IMR-90 (cell line): ENCODE measurements around the gene GLRX3. TPM values are rescaled to one million over a fixed set of nuclear protein-coding genes. Genes with fewer than 3 reads are reported as not detected.

ENCODE experiments used
- ATAC-seq: fragments of 200-7000 bp; cut with Tn5 transposase; 2 replicates; pipeline ENCODE4 v1.9.1; 2020; ENCODE audit warnings: low read depth, mild to moderate bottlenecking, moderate library complexity
- BruUV-seq: library from RNA; stranded (reverse); fragments of 400-500 nt; replicated peaks from 2 replicates; lab custom pipeline; 2021; lab: Mats Ljungman, UMichigan
- CTCF ChIA-PET: fragments of 300-600 bp; formaldehyde crosslinking; extraction: SDS; loops from one replicate; lab custom pipeline; 2021; ENCODE audit warnings: antibody characterized with exemption; lab: Yijun Ruan, JAX
- POLR2A ChIA-PET: fragments of 300-600 bp; sonication (Branson Sonifier 250); formaldehyde crosslinking; loops from one replicate; lab custom pipeline; 2022; ENCODE audit warnings: antibody characterized with exemption; ENCODE audit not compliant: unreplicated experiment; lab: Charles Lee
- DNase-seq: peaks from one replicate; pipeline ENCODE4 v3.0.0; 2013
- H2AFZ ChIP-seq: replicated peaks from 2 replicates; pipeline ENCODE3; 2013; ENCODE audit warnings: low read length, mild to moderate bottlenecking; ENCODE audit not compliant: poor library complexity
- H2AK5ac ChIP-seq: 2 replicates; pipeline ENCODE4 v1.6.1; 2013; ENCODE audit warnings: low read depth, low read length, inconsistent platforms
- H2AK9ac ChIP-seq: replicated peaks from 2 replicates; pipeline ENCODE3; 2013; ENCODE audit warnings: mild to moderate bottlenecking, low read depth, low read length, moderate library complexity; ENCODE audit not compliant: poor library complexity
- H2BK120ac ChIP-seq: 2 replicates; pipeline ENCODE4 v1.6.1; 2013; ENCODE audit warnings: low read depth, low read length, inconsistent platforms
- H2BK15ac ChIP-seq: 3 replicates; pipeline ENCODE4 v1.6.1; 2013; ENCODE audit warnings: low read depth, low read length, inconsistent platforms
- H2BK20ac ChIP-seq: 2 replicates; pipeline ENCODE4 v1.6.1; 2013; ENCODE audit warnings: low read depth, mild to moderate bottlenecking, inconsistent platforms, low read length, moderate library complexity
- H2BK5ac ChIP-seq: 2 replicates; pipeline ENCODE4 v1.6.1; 2013; ENCODE audit warnings: mild to moderate bottlenecking, low read depth, low read length, inconsistent platforms; ENCODE audit not compliant: poor library complexity, severe bottlenecking
- H3K14ac ChIP-seq: replicated peaks from 2 replicates; pipeline ENCODE4 v1.6.1; 2013; ENCODE audit warnings: low read depth, low read length, inconsistent platforms
- H3K18ac ChIP-seq: 2 replicates; pipeline ENCODE4 v1.6.1; 2013; ENCODE audit warnings: low read depth, low read length, control low read depth
- H3K23ac ChIP-seq: 2 replicates; pipeline ENCODE4 v1.6.1; 2013; ENCODE audit warnings: low read depth, low read length, inconsistent platforms
- H3K27ac ChIP-seq: 2 replicates; pipeline ENCODE4 v1.5.1; 2013; ENCODE audit warnings: mild to moderate bottlenecking, control low read depth, low read length; ENCODE audit not compliant: insufficient read depth
- H3K27me3 ChIP-seq: 2 replicates; pipeline ENCODE4 v1.6.1; 2013; ENCODE audit warnings: low read length; ENCODE audit not compliant: control insufficient read depth, insufficient read depth
- H3K36me3 ChIP-seq: 2 replicates; pipeline ENCODE4 v1.6.1; 2013; ENCODE audit warnings: low read length, mixed read lengths; ENCODE audit not compliant: control insufficient read depth, insufficient read depth
- H3K4ac ChIP-seq: 2 replicates; pipeline ENCODE4 v1.6.1; 2013; ENCODE audit warnings: low read depth, low read length, inconsistent platforms
- H3K4me1 ChIP-seq: 2 replicates; pipeline ENCODE4 v1.6.1; 2013; ENCODE audit warnings: low read length, mixed read lengths; ENCODE audit not compliant: control insufficient read depth, insufficient read depth
- H3K4me2 ChIP-seq: 2 replicates; pipeline ENCODE4 v1.6.1; 2013; ENCODE audit warnings: low read depth, mild to moderate bottlenecking, control low read depth, low read length, moderate library complexity
- H3K4me3 ChIP-seq: 2 replicates; pipeline ENCODE4 v1.5.1; 2013; ENCODE audit warnings: low read depth, mild to moderate bottlenecking, control low read depth, low read length, moderate library complexity; ENCODE audit not compliant: insufficient read depth
- H3K56ac ChIP-seq: 2 replicates; pipeline ENCODE4 v1.6.1; 2013; ENCODE audit warnings: low read length, inconsistent platforms; ENCODE audit not compliant: insufficient read depth; ENCODE audit errors: extremely low read depth
- H3K79me1 ChIP-seq, 2 experiments: 2 replicates each; pipeline ENCODE4 v1.6.1; 2013; ENCODE audit warnings: low read length in 2 of 2, inconsistent platforms in 1 of 2, low read depth in 1 of 2
- H3K9ac ChIP-seq: 2 replicates; pipeline ENCODE4 v1.6.1; 2013; ENCODE audit warnings: low read depth, low read length, control low read depth
- H3K9me1 ChIP-seq: 2 replicates; pipeline ENCODE4 v1.6.1; 2013; ENCODE audit warnings: low read length, inconsistent platforms; ENCODE audit not compliant: insufficient read depth
- H3K9me3 ChIP-seq: 2 replicates; pipeline ENCODE4 v1.6.1; 2013; ENCODE audit warnings: low read length; ENCODE audit not compliant: control insufficient read depth, insufficient read depth
- H4K20me1 ChIP-seq: 2 replicates; pipeline ENCODE4 v1.6.1; 2013; ENCODE audit warnings: low read length, inconsistent platforms; ENCODE audit not compliant: insufficient read depth
- H4K5ac ChIP-seq: 2 replicates; pipeline ENCODE4 v1.6.1; 2013; ENCODE audit warnings: mild to moderate bottlenecking, low read depth, low read length, control low read depth
- H4K8ac ChIP-seq, 2 experiments: 2 replicates each; pipeline ENCODE4 v1.6.1; 2013; ENCODE audit warnings: low read depth in 2 of 2, low read length in 2 of 2, control low read depth in 1 of 2, inconsistent platforms in 1 of 2
- H4K91ac ChIP-seq: 2 replicates; pipeline ENCODE4 v1.6.1; 2013; ENCODE audit warnings: low read depth, low read length, inconsistent platforms; ENCODE audit not compliant: insufficient read depth
- BHLHE40 ChIP-seq: fragments of 150-350 bp; IDR thresholded peaks from 2 replicates; pipeline ENCODE4 v1.6.1; 2016; ENCODE audit warnings: mild to moderate bottlenecking, low read depth, low read length
- CEBPB ChIP-seq: IDR thresholded peaks from 2 replicates; pipeline ENCODE4 v1.6.1; 2012; ENCODE audit warnings: low read depth, low read length, improper control_type of control experiment
- CHD1 ChIP-seq: IDR thresholded peaks from 2 replicates; pipeline ENCODE4 v1.6.1; 2012; ENCODE audit warnings: low read depth, low read length, improper control_type of control experiment
- FOS ChIP-seq: fragments of 150-350 bp; IDR thresholded peaks from 2 replicates; pipeline ENCODE4 v1.6.1; 2016; ENCODE audit warnings: low read depth, low read length
- MAFK ChIP-seq: IDR thresholded peaks from 2 replicates; pipeline ENCODE4 v1.6.1; 2012; ENCODE audit warnings: low read depth, low read length, improper control_type of control experiment
- MAZ ChIP-seq: IDR thresholded peaks from 2 replicates; pipeline ENCODE4 v1.6.1; 2012; ENCODE audit warnings: low read depth, mild to moderate bottlenecking, low read length, improper control_type of control experiment, moderate library complexity, borderline replicate concordance
- MXI1 ChIP-seq: IDR thresholded peaks from 2 replicates; pipeline ENCODE4 v1.6.1; 2012; ENCODE audit warnings: low read depth, mild to moderate bottlenecking, low read length, moderate library complexity, borderline replicate concordance
- NFE2L2 ChIP-seq: fragments of 150-350 bp; IDR thresholded peaks from 2 replicates; pipeline ENCODE4 v1.6.1; 2016; ENCODE audit warnings: low read depth, mild to moderate bottlenecking, low read length
- POLR2A ChIP-seq: IDR thresholded peaks from 2 replicates; pipeline ENCODE4 v1.6.1; 2012; ENCODE audit warnings: mild to moderate bottlenecking, low read depth, low read length
- RAD21 ChIP-seq: IDR thresholded peaks from 2 replicates; pipeline ENCODE4 v1.6.1; 2012; ENCODE audit warnings: low read length, improper control_type of control experiment
- RCOR1 ChIP-seq: IDR thresholded peaks from 2 replicates; pipeline ENCODE4 v1.6.1; 2012; ENCODE audit warnings: mild to moderate bottlenecking, low read length, improper control_type of control experiment; ENCODE audit not compliant: insufficient replicate concordance
- RFX5 ChIP-seq: IDR thresholded peaks from 2 replicates; pipeline ENCODE4 v1.8.0; 2012; ENCODE audit warnings: low read depth, mild to moderate bottlenecking, low read length, moderate library complexity
- SMC3 ChIP-seq: fragments of 150-350 bp; IDR thresholded peaks from 2 replicates; pipeline ENCODE4 v1.6.1; 2016; ENCODE audit warnings: low read depth, mild to moderate bottlenecking, antibody characterized with exemption, low read length, moderate library complexity
- WGBS, 2 experiments: methylation state at CpG; one replicate each; pipeline versions ENCODE4 v1.1.5 to v1.1.7; 2013; ENCODE audit warnings: missing lambda C conversion rate in 2 of 2; ENCODE audit not compliant: insufficient read length in 1 of 2; ENCODE audit errors: extremely low coverage in 2 of 2; 5-methylcytosine and 5-hydroxymethylcytosine counted together
- dilution Hi-C: fragments of 300-500 bp; cut with HindIII; formaldehyde crosslinking; loops from one replicate; pipeline ENCODE4 v1.14.3; 2018; ENCODE audit warnings: low sequenced_read_pairs; ENCODE audit not compliant: unreplicated experiment
- in situ Hi-C: fragments of 300-500 bp; cut with MboI; formaldehyde crosslinking; loops from 3 replicates; pipeline ENCODE4 v1.14.3; 2019; ENCODE audit warnings: low sequenced_read_pairs, inconsistent platforms, mixed read lengths
- intact Hi-C: fragments of 100-400 bp; cut with micrococcal nuclease; formaldehyde crosslinking; loops from 2 replicates; pipeline ENCODE4 v1.10.0; 2022
- polyA plus RNA-seq, 3 experiments: library from polyadenylated mRNA; depleted of rRNA; stranded (reverse); fragments of >200 nt; gene quantifications; 2 replicates each; pipeline ENCODE4 v1.2.3, GENCODE V29; 2012; ENCODE audit warnings: low replicate concordance in 1 of 3
- total RNA-seq: library from RNA; depleted of rRNA; stranded (reverse); fragments of >200 nt; gene quantifications from 2 replicates; pipeline ENCODE4 v1.2.3, GENCODE V29; 2012
- TF ChIP-seq, protein P1 (sequence below): fragments of 150-350 bp; IDR thresholded peaks from 2 replicates; pipeline ENCODE4 v1.6.1; 2016; ENCODE audit warnings: low read depth, mild to moderate bottlenecking, low read length, moderate library complexity, borderline replicate concordance
- TF ChIP-seq, protein P2 (sequence below): fragments of 150-350 bp; IDR thresholded peaks from 2 replicates; pipeline ENCODE4 v1.6.1; 2017; ENCODE audit warnings: mild to moderate bottlenecking, antibody characterized with exemption, low read length, low read depth
- TF ChIP-seq, protein P3 (sequence below): conservative IDR thresholded peaks from 2 replicates; pipeline ENCODE4 v1.5.1; 2012; ENCODE audit warnings: mild to moderate bottlenecking, low read depth, low read length, improper control_type of control experiment

GLRX3 gene
- total and polyA plus RNA-seq, 2 of the 4 experiments (the other 2 are of a cell fraction): 78.7 to 81.7 TPM

DNA sequence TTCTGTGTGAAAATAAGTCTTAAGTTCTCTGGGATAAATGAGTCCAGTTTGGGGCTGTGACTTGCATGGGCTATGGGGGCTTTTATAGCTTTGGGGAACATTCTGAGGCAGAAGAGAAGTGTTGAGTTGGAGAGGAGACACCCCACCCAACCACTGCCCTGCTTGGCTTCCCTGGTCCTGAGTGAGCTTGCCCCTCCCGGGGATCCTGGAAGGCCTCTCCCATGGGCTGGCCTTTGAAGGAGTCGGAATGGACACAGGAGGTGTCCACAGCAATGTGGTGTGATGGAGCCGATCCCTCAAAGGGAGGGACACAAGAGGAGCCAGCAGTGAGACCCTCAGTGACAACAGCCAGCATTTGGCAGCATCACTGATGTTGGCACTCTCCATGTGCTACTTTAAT lies 89.8 kb downstream of the GLRX3 start:
- Histone ChIP-seq H3K27ac (no peak overlapping the region), H4K5ac (no peak overlapping the region), H3K14ac (no peak overlapping the region), H2BK120ac (no peak overlapping the region), H2BK15ac (no peak overlapping the region), H3K56ac (no peak overlapping the region), H3K36me3 (no peaks in the 10 kb centered on the region), H3K9ac (no peak overlapping the region), H2BK20ac (no peak overlapping the region), H2BK5ac (no peak overlapping the region), H4K91ac (no peak overlapping the region), H4K8ac (no peak overlapping the region), H3K79me1 (no peaks in the 10 kb centered on the region), H3K9me1 (no peaks in the 10 kb centered on the region), H3K4me3 (no peak overlapping the region), H2AK5ac (no peak overlapping the region), H3K4me2 (no peak overlapping the region), H3K27me3 (no peaks in the 10 kb centered on the region), H3K4me1 (no peaks in the 10 kb centered on the region), H2AFZ (no peak overlapping the region), H3K9me3 (peaks cover 31% of the 10 kb centered on the region), H3K4ac (no peak overlapping the region), H3K23ac (no peak overlapping the region), H3K18ac (no peak overlapping the region), H4K20me1 (no peaks in the 10 kb centered on the region), H2AK9ac (no peak overlapping the region)
- ATAC-seq (no peak), DNase-seq (no peak)
- CTCF ChIA-PET: no interaction called here
- no TSS peak for BruUV-seq
- intact Hi-C loops (no loop called here), in situ Hi-C loops (no loop called here), dilution Hi-C loops (no loop called here)
- WGBS, 2 experiments: 20% methylated on average over 1 of the region's 3 CpGs; no CpG with 5 or more reads in 1 of the 2 experiments
- TF ChIP-seq RAD21: no peak
- no peak for TF ChIP-seq SMC3
- no peak for TF ChIP-seq FOS
- TF ChIP-seq, protein P1, sequence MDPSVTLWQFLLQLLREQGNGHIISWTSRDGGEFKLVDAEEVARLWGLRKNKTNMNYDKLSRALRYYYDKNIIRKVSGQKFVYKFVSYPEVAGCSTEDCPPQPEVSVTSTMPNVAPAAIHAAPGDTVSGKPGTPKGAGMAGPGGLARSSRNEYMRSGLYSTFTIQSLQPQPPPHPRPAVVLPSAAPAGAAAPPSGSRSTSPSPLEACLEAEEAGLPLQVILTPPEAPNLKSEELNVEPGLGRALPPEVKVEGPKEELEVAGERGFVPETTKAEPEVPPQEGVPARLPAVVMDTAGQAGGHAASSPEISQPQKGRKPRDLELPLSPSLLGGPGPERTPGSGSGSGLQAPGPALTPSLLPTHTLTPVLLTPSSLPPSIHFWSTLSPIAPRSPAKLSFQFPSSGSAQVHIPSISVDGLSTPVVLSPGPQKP: no peak
- TF ChIP-seq MXI1: no peak
- no peak for TF ChIP-seq RCOR1
- no peak for TF ChIP-seq RFX5
- no peak for TF ChIP-seq MAZ
- no peak for TF ChIP-seq CHD1
- TF ChIP-seq, protein P2, sequence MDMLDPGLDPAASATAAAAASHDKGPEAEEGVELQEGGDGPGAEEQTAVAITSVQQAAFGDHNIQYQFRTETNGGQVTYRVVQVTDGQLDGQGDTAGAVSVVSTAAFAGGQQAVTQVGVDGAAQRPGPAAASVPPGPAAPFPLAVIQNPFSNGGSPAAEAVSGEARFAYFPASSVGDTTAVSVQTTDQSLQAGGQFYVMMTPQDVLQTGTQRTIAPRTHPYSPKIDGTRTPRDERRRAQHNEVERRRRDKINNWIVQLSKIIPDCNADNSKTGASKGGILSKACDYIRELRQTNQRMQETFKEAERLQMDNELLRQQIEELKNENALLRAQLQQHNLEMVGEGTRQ: no peak
- no peak for TF ChIP-seq MAFK
- no peak for TF ChIP-seq CEBPB
- TF ChIP-seq, protein P3, sequence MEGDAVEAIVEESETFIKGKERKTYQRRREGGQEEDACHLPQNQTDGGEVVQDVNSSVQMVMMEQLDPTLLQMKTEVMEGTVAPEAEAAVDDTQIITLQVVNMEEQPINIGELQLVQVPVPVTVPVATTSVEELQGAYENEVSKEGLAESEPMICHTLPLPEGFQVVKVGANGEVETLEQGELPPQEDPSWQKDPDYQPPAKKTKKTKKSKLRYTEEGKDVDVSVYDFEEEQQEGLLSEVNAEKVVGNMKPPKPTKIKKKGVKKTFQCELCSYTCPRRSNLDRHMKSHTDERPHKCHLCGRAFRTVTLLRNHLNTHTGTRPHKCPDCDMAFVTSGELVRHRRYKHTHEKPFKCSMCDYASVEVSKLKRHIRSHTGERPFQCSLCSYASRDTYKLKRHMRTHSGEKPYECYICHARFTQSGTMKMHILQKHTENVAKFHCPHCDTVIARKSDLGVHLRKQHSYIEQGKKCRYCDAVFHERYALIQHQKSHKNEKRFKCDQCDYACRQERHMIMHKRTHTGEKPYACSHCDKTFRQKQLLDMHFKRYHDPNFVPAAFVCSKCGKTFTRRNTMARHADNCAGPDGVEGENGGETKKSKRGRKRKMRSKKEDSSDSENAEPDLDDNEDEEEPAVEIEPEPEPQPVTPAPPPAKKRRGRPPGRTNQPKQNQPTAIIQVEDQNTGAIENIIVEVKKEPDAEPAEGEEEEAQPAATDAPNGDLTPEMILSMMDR: no peak
- no peak for TF ChIP-seq BHLHE40
- no peak for TF ChIP-seq POLR2A
- TF ChIP-seq NFE2L2: no peak
- POLR2A ChIA-PET: no interaction called here
